Measurements from ENCODE around the gene HSD17B10.
"Not testable (repeated sequence)": the region's sequence is repeated elsewhere in the genome, so short reads cannot be mapped to it uniquely, and the experiment has no call there.

HSD17B10 gene

DNA sequence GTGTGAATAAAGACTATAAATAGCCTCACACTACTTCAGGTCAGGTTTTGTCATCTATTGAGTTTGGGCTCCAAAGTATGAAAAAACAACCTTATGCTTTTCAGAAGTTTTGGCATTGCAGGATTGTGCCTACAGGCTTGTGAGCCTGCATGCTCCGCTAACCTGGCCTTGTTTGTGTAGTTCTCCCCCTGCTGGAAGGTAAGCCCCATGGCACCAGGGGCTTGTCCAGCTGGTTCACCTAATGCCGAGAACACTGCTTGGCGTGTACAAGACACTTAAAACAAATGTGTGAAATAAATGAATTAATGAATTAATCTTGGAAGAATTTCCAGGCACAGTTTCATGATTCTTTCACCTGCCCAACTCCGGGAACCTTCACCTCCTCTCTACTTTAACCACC lies 1.8 kb upstream of the HSD17B10 start:
- DNase-seq: peak in 3 of 4 experiments; percentile 22 to 45 (median 32)

- DNase-seq: no peak
Observed at GRCh38 chrX:53430231-53430630, 3.9 kb downstream of the HSD17B10 start.

GRCh38 chrX:53429755-53430154 lies 4.4 kb downstream of the HSD17B10 start:
- DNase-seq: no peak

- no peak for DNase-seq
Observed at GRCh38 chrX:53422861-53423306, 11.3 kb downstream of the HSD17B10 start, which contains the start of gene RIBC1. RIBC1 (plus strand) TSS chrX:53422873; CDS start chrX:53426277, 3,404 bp downstream.

DNA sequence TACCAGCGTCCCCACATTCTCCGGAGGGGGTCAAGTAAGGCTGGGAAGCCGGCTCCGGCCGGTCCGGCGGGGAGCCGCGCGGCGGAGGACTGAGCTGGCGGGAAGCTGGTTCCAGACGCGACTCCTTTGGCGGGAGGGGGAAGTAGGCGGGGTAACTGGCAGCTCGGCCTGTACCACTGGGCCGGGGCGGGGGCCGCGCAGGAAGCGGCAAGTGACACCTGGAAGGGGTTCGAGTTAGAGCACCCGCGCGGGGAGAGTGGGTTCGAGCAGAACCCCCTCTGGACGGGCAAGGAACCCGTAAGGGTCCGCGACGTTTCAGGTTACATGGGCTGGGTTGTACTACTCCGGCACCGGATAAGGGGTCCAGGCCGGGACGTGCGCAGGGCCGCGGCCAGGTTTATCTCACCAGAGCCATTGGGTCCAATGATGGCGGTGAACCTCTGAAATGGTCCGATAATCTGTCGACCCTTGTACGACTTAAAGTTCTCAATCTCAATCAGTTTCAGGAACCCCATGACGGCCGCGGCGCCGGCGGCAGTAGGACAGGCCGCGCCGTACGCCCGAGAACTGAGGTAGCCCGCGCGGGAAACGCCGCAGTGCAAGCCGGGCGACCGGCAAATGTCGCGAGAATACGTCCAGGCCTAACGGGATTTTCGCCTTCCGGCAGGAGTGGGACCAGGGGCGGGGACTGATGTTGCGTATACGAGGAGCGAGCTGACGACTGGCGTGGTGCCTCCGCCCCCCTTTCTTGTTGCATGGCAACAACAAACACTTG lies 11.9 kb downstream of the HSD17B10 start, which contains the start of gene SMC1A:
TSS of gene SMC1A (minus strand) at position 569 of the 775 bp plus-strand sequence. CDS start at position 515, 54 bp downstream.
- peak; percentile 64 to 95 (median 82) for DNase-seq

- DNase-seq: no peak
Observed at GRCh38 chrX:53421772-53422085, 12.4 kb downstream of the HSD17B10 start.

- no peak for DNase-seq
Observed at GRCh38 chrX:53421125-53421524, 13.0 kb downstream of the HSD17B10 start.

- not testable (repeated sequence) for DNase-seq
Observed at GRCh38 chrX:53420351-53420750, 13.8 kb downstream of the HSD17B10 start.

GRCh38 chrX:53412446-53412845 lies 21.7 kb downstream of the HSD17B10 start:
- no peak for DNase-seq

GRCh38 chrX:53403535-53403934 lies 30.6 kb downstream of the HSD17B10 start:
- no peak for DNase-seq

GRCh38 chrX:53398216-53398615 lies 36.0 kb downstream of the HSD17B10 start:
- no peak for DNase-seq

GRCh38 chrX:53395605-53396298 lies 38.4 kb downstream of the HSD17B10 start:
- no peak for DNase-seq

- no peak for DNase-seq
Observed at GRCh38 chrX:53383376-53384076, 50.6 kb downstream of the HSD17B10 start.

Data from activated naive CD4-positive, alpha-beta T cell (primary cell).